ENCODE measurements around the gene SLC25A34.

The SLC25A34 gene

DNA sequence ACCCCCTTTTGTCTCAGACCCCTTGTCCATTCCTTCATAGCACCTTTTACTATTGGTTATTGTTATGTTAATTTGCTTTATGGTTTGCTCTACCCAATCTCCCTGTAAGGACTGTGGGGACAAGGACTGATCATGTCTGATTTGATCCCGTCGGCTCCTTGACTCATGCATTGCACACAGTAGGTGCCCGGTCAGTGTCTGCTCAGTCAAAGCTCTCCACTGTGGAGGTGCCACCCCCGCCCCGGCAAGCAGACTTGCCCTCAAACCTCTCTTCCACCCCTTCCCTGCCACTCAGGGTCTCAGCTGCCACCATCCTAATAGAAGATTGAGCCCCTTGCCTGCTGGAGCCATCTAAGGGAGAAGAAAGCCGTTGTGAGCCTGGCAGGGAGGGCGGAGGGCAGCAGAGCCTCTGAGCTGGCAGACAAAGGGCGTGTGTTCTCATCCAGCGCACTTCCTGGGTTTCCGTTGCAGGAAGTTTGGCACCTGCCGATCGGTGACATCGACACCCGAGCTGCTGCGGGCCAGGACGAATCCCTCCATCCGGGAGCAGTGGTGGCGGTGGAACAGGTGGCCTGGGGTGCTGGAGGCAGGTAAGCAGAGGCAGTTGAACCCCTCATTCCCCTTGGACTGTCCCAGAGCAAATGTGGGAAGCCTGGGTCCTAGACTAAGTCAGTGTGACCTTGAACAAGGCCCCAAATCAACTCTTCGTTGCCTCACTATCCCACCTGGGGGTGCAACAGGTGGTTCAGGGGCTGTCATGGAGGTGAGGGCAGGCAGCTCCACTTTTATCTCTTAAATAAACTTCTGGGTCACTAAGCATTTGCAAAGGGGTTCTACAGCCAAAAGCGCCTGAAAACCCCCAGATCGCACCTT lies 20.3 kb downstream of the SLC25A34 start:
- peak; percentile 67 for DNase-seq

DNA sequence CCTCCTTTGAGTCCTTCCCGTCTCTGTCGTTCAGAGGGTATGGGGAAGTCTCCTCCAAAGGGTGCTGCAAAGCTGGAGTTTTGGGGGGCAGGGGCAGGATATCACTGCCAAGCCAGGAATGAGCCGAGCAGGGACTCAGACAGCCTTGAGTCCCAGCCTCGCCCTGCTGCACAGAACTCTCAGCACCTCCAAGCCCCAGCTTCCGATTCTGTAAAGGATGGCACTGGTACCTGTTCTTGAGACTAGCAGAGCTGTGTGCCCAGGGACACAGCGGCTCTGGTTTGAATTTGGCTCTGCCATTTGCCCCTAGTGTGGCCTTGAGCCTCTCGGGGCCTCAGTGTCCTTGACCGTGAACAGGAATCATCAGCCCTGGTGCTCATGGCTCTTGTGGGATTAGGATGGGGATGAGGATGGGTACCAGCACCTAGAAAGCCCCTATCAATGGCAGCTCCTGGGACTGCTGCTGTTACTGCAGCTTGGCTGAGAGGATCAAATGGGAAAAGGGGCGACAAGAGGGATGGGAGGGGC lies 21.0 kb downstream of the SLC25A34 start:
- DNase-seq = no peak

- DNase-seq = peak; percentile 17
Observed at GRCh38 chr1:15757575-15758342, 21.7 kb downstream of the SLC25A34 start.

GRCh38 chr1:15758343-15758931 lies 22.4 kb downstream of the SLC25A34 start, which contains the start of gene FBLIM1:
Gene FBLIM1 (plus strand): TSS chr1:15758795. CDS start chr1:15764984, 6,189 bp downstream.
- peak; percentile 63 for DNase-seq

DNA sequence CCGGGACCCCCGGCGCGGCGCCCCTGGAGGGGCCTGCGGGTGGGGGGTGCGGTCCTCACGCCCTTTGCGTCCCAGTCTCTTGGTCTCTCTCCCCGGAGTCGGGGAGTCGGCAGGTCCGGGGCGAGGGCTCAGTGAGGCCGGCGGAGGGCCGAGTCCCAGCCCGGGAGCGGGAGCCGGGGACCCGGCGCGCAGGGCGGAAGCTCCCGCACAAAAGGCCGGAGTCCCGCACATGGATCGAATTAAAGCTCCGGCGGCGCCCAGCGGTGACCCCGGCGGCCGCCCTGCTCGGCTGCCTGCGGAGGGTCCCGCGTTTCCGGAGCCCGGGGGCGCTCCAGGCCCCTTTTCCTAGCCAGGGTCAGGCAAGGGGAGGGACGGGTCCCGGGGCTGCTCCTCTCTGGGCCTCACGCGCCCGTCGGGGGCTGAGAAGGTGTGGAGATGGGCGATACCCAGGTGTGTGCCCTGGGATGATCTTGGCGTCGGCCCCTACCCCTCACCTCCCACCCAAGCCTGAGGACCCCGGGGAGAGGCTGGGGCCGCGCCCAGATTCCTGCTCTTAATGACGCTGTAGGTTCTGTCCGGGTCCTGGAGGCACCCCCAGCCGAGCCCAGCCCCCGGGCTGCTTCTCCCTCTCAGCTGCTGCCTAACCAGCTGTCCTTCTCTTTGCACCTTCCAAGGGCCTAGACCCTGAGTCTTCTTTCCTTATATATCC lies 23.0 kb downstream of the SLC25A34 start:
- DNase-seq = peak; percentile 15

- DNase-seq = no peak
Observed at GRCh38 chr1:15760520-15761211, 24.6 kb downstream of the SLC25A34 start.

GRCh38 chr1:15761366-15762128 lies 25.5 kb downstream of the SLC25A34 start:
- DNase-seq = no peak

DNA sequence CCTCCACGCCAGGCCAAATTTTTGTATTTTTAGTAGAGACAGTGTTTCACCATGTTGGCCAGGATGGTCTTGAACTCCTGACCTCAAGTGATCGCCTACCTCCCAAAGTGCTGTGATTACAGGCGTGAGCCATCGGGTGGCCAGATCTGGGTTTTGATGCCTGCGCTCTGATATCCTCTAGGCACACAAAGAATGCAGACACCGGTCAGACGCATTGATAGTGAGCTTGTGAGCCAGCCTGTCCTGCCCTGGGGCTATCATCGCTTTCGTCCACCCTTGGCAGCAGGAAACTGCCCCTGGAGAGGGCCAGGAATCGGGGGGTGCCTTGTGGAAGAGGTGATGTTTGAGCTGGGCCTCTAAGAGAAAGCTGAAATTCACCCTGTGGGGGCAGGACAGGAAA lies 26.5 kb downstream of the SLC25A34 start:
- DNase-seq = peak; percentile 10

DNA sequence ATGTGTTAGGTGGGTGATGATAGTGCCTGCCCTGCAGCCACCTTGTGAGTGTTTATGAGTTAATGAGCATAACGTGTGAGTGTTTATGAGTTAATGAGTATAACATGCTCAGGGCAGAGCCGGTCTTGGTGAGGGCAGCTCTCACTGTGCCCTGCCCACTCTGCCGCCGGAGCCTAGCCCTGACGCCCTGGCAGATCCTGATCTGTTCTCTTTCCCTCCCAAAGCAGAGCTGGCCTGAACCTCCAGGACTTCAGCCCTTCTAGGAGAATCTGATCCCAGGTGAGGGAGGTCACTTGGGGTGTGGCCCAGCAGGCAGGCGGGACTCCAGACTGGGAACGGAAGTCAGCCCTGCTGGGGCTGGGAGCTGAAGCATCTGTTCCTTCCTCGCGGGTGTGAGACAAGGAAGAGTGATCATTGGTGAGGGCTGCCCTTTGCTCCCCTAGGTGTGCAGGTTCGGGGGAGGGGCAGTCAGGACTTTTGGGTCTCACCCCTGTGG lies 28.3 kb downstream of the SLC25A34 start:
- DNase-seq = no peak

DNA sequence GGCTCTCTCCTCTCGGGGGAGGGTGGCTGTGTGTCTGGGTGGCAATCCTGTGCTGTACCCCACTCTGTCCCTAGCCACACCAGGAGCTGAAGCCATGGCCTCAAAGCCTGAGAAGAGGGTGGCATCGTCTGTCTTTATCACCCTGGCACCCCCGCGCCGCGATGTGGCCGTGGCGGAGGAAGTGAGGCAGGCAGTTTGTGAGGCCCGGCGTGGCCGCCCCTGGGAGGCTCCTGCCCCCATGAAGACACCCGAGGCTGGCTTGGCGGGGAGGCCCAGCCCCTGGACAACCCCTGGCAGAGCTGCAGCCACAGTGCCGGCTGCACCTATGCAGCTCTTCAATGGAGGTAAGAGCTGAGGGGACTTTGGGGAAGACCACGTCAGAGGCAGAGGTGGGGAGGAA lies 28.8 kb downstream of the SLC25A34 start:
- no peak for DNase-seq

GRCh38 chr1:15765495-15766194 lies 29.6 kb downstream of the SLC25A34 start:
- no peak for DNase-seq

GRCh38 chr1:15767941-15768340 lies 31.9 kb downstream of the SLC25A34 start:
- no peak for DNase-seq

- DNase-seq = no peak
Observed at GRCh38 chr1:15768388-15768787, 32.3 kb downstream of the SLC25A34 start.

GRCh38 chr1:15770313-15770962 lies 34.4 kb downstream of the SLC25A34 start:
- DNase-seq = no peak

GRCh38 chr1:15771836-15772515 lies 35.9 kb downstream of the SLC25A34 start:
- no peak for DNase-seq

GRCh38 chr1:15775706-15776105 lies 39.6 kb downstream of the SLC25A34 start:
- no peak for DNase-seq

GRCh38 chr1:15777909-15778707 lies 42.0 kb downstream of the SLC25A34 start:
- DNase-seq = no peak

DNA sequence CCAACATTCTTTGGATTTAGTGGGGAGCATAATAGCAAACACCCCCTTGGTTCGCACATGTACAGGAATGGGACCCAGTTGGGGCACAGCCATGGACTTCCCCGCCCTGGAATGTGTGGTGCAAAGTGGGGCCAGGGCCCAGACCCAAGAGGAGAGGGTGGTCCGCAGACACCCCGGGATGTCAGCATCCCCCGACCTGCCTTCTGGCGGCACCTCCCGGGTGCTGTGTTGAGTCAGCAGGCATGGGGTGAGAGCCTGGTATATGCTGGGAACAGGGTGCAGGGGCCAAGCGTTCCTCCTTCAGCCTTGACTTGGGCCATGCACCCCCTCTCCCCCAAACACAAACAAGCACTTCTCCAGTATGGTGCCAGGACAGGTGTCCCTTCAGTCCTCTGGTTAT lies 49.6 kb downstream of the SLC25A34 start:
- no peak for DNase-seq

Data from NCI-H146 (cell line).